Measurements from ENCODE around the gene AP2S1. TPM values are rescaled to one million over a fixed set of nuclear protein-coding genes. Genes with fewer than 3 reads are reported as not detected.

The AP2S1 gene
- polyA plus RNA-seq, 2 of the 4 experiments (the other 2 are of a cell fraction) = 150 to 329 TPM

DNA sequence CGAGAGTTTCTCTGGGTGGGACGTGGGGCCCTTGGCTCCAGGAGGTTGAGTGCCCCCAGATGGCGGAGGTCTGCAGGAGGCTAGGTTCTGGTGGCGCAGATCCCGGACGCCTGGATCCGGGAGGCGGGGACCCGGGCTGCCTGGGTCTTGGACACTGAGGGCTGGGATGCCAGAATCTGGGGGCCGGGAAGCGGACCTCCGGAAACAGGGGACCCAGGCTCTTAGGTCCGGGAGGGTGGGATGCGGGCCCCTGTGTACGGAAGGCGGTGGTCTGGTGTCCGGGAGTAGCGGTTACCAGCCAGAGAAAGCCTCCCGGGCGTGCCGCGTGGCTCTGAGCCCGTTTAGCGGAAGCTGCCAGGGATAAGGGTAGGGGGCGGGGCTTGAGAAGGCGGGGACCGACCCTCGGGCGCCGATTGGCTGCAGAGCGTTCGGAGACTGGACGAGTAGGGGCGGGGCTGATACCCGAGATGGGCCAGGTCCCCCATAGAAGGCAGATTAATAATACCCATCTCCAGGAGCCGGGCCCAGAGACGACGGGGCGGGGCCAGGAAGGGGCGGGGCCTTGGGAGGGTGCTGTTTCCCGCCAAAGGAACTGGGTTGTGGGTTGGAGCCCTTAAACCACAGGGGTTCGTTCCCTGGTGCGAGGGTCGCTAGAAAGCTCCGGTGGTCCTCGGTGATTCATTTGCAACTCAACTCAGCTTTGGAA, 62.2 kb downstream of the AP2S1 start, which contains the start of gene SLC1A5 (continued):
- TF ChIP-seq, protein P1, sequence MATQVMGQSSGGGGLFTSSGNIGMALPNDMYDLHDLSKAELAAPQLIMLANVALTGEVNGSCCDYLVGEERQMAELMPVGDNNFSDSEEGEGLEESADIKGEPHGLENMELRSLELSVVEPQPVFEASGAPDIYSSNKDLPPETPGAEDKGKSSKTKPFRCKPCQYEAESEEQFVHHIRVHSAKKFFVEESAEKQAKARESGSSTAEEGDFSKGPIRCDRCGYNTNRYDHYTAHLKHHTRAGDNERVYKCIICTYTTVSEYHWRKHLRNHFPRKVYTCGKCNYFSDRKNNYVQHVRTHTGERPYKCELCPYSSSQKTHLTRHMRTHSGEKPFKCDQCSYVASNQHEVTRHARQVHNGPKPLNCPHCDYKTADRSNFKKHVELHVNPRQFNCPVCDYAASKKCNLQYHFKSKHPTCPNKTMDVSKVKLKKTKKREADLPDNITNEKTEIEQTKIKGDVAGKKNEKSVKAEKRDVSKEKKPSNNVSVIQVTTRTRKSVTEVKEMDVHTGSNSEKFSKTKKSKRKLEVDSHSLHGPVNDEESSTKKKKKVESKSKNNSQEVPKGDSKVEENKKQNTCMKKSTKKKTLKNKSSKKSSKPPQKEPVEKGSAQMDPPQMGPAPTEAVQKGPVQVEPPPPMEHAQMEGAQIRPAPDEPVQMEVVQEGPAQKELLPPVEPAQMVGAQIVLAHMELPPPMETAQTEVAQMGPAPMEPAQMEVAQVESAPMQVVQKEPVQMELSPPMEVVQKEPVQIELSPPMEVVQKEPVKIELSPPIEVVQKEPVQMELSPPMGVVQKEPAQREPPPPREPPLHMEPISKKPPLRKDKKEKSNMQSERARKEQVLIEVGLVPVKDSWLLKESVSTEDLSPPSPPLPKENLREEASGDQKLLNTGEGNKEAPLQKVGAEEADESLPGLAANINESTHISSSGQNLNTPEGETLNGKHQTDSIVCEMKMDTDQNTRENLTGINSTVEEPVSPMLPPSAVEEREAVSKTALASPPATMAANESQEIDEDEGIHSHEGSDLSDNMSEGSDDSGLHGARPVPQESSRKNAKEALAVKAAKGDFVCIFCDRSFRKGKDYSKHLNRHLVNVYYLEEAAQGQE (IDR thresholded peaks at IDR 0.05) = no peak; the same call in 1 of the 2 replicates
- TF ChIP-seq FOSB (CRISPR knock-in tag; IDR thresholded peaks at IDR 0.05) = no peak
- no peak for TF ChIP-seq FOSL2 (IDR thresholded peaks at IDR 0.05)
- TF ChIP-seq FOSL2 (CRISPR knock-in tag; IDR thresholded peaks at IDR 0.05) = peak; percentile 19; the same call in 1 of the 2 replicates
- TF ChIP-seq, protein P2, sequence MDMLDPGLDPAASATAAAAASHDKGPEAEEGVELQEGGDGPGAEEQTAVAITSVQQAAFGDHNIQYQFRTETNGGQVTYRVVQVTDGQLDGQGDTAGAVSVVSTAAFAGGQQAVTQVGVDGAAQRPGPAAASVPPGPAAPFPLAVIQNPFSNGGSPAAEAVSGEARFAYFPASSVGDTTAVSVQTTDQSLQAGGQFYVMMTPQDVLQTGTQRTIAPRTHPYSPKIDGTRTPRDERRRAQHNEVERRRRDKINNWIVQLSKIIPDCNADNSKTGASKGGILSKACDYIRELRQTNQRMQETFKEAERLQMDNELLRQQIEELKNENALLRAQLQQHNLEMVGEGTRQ (IDR thresholded peaks at IDR 0.05) = no peak
- TF ChIP-seq HOXA7 (CRISPR knock-in tag; IDR thresholded peaks at IDR 0.05) = no peak
- TF ChIP-seq RFX5 (IDR thresholded peaks at IDR 0.05) = 0 out of 2 replicates have a peak, but pooled peaks have one; percentile 66
- TF ChIP-seq, protein P3, sequence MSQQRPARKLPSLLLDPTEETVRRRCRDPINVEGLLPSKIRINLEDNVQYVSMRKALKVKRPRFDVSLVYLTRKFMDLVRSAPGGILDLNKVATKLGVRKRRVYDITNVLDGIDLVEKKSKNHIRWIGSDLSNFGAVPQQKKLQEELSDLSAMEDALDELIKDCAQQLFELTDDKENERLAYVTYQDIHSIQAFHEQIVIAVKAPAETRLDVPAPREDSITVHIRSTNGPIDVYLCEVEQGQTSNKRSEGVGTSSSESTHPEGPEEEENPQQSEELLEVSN (IDR thresholded peaks at IDR 0.05; ENCODE audit: borderline replicate concordance, low read depth) = peak; percentile 98
- TF ChIP-seq JUNB (IDR thresholded peaks at IDR 0.05) = no peak
- TF ChIP-seq CBX8 (IDR thresholded peaks at IDR 0.05) = no peak
- no peak for TF ChIP-seq CEBPB (IDR thresholded peaks at IDR 0.05)
- peak; percentile 99 to 100 for TF ChIP-seq JUN (IDR thresholded peaks at IDR 0.05)
- TF ChIP-seq POLR2A (IDR thresholded peaks at IDR 0.05; ENCODE audit: low read length) = peak; percentile 100
- no peak for TF ChIP-seq BHLHE40 (IDR thresholded peaks at IDR 0.05; ENCODE audit: low read depth, low read length)
- TF ChIP-seq HOXB13 (CRISPR knock-in tag; IDR thresholded peaks at IDR 0.05; ENCODE audit: low read depth) = no peak
- no peak for TF ChIP-seq CBX2 (IDR thresholded peaks at IDR 0.05; ENCODE audit: borderline replicate concordance, low read depth)
- no peak for TF ChIP-seq CHD4 (IDR thresholded peaks at IDR 0.05; ENCODE audit: borderline replicate concordance)
- peak; percentile 89 for TF ChIP-seq PHF8 (IDR thresholded peaks at IDR 0.05; ENCODE audit: borderline replicate concordance, low read depth)
- 0 out of 5 replicates have a peak, but pooled peaks of 1 of the 2 experiments have one; percentile 13 for TF ChIP-seq EP300 (IDR thresholded peaks at IDR 0.05)
- TF ChIP-seq NFE2L2 (conservative IDR thresholded peaks at IDR 0.05; ENCODE audit: low read length) = no peak
- TF ChIP-seq, protein P4, sequence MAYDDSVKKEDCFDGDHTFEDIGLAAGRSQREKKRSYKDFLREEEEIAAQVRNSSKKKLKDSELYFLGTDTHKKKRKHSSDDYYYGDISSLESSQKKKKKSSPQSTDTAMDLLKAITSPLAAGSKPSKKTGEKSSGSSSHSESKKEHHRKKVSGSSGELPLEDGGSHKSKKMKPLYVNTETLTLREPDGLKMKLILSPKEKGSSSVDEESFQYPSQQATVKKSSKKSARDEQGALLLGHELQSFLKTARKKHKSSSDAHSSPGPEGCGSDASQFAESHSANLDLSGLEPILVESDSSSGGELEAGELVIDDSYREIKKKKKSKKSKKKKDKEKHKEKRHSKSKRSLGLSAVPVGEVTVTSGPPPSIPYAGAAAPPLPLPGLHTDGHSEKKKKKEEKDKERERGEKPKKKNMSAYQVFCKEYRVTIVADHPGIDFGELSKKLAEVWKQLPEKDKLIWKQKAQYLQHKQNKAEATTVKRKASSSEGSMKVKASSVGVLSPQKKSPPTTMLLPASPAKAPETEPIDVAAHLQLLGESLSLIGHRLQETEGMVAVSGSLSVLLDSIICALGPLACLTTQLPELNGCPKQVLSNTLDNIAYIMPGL (CRISPR knock-in tag; IDR thresholded peaks at IDR 0.05; ENCODE audit: borderline replicate concordance) = no peak
- no peak for TF ChIP-seq EHF (CRISPR knock-in tag; IDR thresholded peaks at IDR 0.05)
- no peak for TF ChIP-seq ZNF302 (CRISPR knock-in tag; IDR thresholded peaks at IDR 0.05)
- peak; percentile 45; the same call in 1 of the 2 replicates for TF ChIP-seq TP53 (CRISPR knock-in tag; IDR thresholded peaks at IDR 0.05)
- TF ChIP-seq, protein P5, sequence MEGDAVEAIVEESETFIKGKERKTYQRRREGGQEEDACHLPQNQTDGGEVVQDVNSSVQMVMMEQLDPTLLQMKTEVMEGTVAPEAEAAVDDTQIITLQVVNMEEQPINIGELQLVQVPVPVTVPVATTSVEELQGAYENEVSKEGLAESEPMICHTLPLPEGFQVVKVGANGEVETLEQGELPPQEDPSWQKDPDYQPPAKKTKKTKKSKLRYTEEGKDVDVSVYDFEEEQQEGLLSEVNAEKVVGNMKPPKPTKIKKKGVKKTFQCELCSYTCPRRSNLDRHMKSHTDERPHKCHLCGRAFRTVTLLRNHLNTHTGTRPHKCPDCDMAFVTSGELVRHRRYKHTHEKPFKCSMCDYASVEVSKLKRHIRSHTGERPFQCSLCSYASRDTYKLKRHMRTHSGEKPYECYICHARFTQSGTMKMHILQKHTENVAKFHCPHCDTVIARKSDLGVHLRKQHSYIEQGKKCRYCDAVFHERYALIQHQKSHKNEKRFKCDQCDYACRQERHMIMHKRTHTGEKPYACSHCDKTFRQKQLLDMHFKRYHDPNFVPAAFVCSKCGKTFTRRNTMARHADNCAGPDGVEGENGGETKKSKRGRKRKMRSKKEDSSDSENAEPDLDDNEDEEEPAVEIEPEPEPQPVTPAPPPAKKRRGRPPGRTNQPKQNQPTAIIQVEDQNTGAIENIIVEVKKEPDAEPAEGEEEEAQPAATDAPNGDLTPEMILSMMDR (IDR thresholded peaks at IDR 0.05) = peak; percentile 4; the same call in 1 of the 3 replicates
- no peak; the same call in 1 of the 2 replicates for TF ChIP-seq RARB (CRISPR knock-in tag; IDR thresholded peaks at IDR 0.05)
- no peak for TF ChIP-seq ZSCAN20 (CRISPR knock-in tag; IDR thresholded peaks at IDR 0.05)
- TF ChIP-seq FOXS1 (CRISPR knock-in tag; IDR thresholded peaks at IDR 0.05) = no peak
- TF ChIP-seq KDM1A (IDR thresholded peaks at IDR 0.05; ENCODE audit: low read depth) = no peak
- TF ChIP-seq, protein P6, sequence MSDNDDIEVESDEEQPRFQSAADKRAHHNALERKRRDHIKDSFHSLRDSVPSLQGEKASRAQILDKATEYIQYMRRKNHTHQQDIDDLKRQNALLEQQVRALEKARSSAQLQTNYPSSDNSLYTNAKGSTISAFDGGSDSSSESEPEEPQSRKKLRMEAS (IDR thresholded peaks at IDR 0.05) = peak; percentile 99
- TF ChIP-seq CHD2 (IDR thresholded peaks at IDR 0.05; ENCODE audit: low read length, partially characterized antibody) = no peak
- TF ChIP-seq RNF2 (IDR thresholded peaks at IDR 0.05; ENCODE audit: borderline replicate concordance, low read depth) = no peak
- TF ChIP-seq NPAS2 (CRISPR knock-in tag; IDR thresholded peaks at IDR 0.05; ENCODE audit: borderline replicate concordance) = no peak
- TF ChIP-seq, protein P7, sequence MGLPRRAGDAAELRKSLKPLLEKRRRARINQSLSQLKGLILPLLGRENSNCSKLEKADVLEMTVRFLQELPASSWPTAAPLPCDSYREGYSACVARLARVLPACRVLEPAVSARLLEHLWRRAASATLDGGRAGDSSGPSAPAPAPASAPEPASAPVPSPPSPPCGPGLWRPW (IDR thresholded peaks at IDR 0.05) = no peak

Measured in A549 (cell line).